Activated CD4-positive, alpha-beta T cell treated with anti-CD3 and anti-CD28 coated beads for 1 hour (primary cell): ENCODE measurements around the gene DNPH1.

ENCODE experiments used
- DNase-seq: peaks from one replicate; pipeline ENCODE4 v3.0.0-alpha.2; 2020

The DNPH1 gene

DNA sequence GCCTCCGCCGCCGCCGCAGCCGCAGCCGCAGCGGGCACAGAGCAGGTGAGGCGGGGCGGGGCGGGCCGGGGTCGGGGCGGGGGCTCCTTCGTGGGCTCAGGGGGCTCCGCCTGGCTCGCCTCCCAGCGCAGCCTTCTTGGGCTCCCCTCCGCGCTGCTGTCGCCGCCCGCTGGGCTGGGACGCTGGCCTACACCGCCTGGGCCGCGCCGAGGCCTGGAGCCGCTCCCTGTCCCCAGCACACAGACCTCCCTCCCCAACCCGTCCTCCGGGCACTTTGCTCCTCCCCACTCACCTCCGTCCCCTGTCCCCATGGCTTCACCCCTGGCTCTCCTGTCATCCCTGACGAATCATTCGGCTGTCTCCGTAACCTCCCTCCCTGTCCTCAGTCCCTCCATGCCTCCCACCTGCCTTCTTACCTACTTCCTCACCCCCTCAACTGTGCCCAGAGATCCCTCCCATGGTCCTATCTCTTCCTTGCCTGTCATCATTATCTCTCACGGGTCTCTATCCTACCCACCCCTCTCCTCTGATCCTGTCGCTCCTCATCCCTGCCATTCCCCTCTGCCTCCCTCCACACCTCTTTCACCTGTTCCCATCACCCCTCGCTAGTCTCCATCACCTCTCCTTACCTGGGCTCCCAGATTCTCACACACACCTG is 14.5 kb upstream of the DNPH1 start:
- DNase-seq, result no peak

DNA sequence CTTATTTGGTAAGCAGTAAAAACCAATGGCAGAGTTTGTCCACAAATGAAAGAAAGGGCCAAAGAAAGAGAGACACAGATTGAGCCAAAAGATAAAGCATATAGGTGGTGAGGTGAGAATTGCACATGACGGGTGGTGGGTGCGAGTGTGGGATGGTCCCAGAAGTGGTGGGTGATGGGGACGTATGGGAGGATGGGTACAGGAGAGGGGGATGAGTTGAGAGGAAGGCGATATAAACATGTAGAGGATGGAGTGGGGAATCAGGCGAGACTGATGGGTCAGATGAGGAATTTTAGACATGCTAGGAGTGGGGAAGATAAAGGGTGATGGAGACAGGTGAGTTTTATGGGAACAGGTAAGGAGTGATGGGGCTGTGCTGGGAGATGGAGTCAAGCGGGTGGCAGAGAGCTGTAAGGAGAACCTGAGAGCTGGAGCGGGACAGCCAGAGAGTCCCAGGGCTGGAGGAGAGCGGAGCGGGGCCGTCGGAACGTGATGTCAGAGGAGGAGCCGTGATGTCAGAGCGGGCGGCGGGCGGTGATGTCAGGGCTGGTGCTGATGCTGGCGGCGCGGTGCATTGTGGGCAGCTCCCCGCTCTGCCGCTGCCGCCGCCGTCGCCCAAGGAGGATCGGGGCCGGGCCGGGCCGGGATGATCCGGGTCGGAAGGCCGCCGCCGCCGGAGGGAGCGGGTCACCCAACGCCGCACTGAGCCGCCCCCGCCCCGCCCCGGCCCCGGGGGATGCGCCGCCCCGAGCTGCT is 13.8 kb upstream of the DNPH1 start, which contains the start of gene TTBK1:
TTBK1 (plus strand) TSS at position 574 of the 756 bp plus-strand sequence. CDS start 3,180 bp downstream, outside the sequence.
- DNase-seq, result no peak

- no peak for DNase-seq
Measured at GRCh38 chr6:43241446-43241845, 12.2 kb upstream of the DNPH1 start.

- no peak for DNase-seq
Measured at GRCh38 chr6:43240950-43241349, 11.7 kb upstream of the DNPH1 start.

DNA sequence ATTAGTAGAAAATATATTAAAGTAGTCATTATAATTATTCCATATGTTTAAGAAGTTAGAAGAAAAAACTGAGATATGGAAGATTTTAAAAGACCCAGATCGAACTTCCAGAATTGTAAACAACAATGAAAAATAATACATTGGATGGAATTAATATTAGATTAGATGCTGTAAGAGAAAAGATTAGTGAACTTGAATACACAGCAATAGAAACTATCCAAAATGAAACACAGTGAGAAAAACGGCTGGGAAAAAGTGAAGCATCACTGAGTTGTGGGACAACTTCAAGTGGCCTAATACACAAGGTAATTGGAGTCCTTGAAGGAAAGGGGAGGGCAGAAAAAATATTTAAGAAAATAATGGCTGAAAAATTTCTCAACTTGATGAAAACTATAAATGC is 9.8 kb upstream of the DNPH1 start:
- DNase-seq, result no peak

- DNase-seq, result no peak
Measured at GRCh38 chr6:43235841-43236240, 6.6 kb upstream of the DNPH1 start.

- no peak for DNase-seq
Measured at GRCh38 chr6:43231735-43232450, 2.6 kb upstream of the DNPH1 start.

- DNase-seq, result no peak
Measured at GRCh38 chr6:43231053-43231452, 1.8 kb upstream of the DNPH1 start.

- no peak for DNase-seq
Measured at GRCh38 chr6:43229803-43230620, 731 bp upstream of the DNPH1 start.

DNA sequence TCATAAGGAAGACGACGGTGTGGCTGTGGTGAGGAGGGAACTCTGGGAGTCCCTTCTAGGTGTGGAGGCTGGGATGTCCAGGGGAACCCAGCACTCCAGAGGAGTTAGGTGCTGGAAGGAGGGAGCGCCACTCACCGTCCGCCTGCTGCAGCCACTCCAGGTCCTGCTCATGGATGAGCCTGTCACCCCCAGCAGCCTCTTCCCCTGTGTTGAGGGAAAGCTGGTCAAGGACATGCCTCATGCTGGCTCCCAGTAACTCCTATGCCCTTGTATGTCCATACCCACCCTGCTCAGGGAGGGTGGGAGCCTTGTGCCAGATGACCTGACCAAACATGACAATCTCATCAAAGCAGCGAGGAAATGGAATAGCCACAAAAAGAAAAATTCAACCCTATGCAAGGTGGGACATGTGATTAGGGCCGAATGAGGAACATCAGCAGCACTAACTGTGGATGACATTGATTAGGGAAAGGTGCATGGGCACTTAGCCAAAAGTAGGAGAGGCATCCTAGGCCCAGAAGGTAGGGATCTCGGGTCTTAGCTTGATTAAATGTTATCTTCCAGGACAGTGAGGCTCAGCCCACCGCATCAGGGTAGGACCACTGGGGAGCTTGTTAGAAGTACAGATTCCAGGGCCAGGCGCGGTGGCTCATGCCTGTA is 3.0 kb downstream of the DNPH1 start:
- DNase-seq, result no peak

DNA sequence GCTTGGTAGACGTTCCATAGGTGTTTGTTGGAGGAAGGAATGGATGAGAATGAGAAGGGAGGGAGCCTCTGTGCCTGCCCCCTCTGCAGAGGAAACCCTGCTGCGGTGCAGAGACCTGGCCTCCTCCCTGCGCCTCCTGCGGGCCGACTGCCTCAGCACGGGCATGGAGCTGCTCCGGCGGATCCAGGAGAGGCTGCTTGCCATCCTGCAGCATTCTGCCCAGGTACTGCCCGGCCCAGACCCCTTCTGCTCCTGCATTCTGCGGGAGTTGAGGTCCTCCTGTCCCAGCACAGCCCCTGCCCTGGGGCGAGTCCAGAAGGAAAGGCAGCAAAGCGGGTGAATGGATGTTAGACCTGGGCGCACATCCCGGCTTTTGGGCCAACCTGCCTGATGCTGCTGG is 6.1 kb downstream of the DNPH1 start:
- DNase-seq, result no peak

DNA sequence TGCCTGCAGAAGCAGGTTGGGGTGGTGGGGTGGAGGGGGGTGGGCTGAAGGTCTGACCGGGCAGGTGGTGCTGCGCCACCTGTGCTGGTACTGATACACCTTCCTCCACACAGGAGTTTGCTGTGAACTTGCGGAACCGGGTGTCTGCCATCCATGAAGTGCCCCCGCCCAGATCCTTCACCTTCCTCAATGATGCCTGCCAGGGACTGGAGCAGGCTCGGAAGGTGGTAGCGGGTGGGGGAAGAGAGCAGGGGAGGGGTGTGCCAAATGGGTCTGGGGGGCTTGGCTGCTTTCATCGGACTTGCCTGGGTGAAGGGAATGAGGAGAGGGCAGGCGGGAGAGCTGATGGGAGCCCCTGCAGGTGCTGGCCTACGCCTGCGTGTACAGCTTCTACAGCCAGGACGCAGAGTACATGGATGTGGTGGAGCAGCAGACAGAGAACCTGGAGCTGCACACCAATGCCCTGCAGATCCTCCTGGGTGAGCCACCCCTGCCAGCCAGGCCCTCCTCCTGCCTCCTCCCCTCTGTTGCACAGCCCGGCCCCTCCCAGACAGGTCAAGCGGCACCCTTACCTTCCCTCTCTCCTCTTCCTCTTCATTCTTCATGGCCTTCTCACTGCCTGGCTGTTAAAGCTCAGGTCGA is 6.7 kb downstream of the DNPH1 start:
- no peak for DNase-seq

DNA sequence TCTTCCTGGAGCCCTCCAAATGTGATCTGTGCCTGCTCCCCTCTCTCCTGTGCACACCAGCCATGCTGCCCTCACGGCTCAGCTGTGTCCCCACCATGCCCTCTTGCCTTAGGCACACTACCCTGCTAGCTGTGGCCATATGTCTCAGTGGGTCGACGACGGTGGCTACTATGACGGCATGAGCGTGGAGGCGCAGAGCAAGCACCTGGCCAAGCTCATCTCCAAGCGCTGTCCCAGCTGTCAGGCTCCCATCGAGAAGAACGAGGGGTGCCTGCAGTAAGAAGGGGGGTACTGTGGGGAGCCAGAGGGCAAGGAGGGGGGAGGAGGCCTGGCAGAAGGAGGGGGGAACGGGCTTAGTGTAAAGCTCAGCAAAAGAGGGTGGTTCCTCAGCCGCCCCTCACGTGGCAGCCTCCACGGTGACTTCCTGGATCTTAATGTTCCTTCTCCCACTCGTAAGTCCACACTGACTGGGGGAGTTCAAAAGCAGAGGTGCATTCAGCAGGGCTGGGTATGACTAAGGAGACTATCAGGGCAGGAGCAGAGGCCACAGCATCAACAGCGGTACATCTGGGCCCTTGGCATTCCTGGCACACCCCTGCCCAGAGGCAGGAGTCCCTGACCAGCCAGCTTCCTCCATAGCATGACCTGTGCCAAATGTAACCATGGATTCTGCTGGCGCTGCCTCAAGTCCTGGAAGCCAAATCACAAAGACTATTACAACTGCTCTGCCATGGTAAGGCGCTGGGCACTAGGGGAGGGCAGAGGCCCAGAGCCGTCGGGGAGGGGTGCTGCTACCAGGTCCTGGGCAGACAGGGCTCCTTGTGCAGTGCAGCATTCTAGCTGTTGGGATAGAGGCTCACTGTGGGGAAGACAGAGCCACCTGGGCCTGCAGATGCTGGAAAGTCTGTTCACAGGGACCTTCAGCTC is 8.0 kb downstream of the DNPH1 start:
- no peak for DNase-seq

- DNase-seq, result no peak
Measured at GRCh38 chr6:43220439-43220951, 8.8 kb downstream of the DNPH1 start.

GRCh38 chr6:43219814-43220213 is 9.5 kb downstream of the DNPH1 start:
- DNase-seq, result no peak

GRCh38 chr6:43219119-43219518 is 10.2 kb downstream of the DNPH1 start:
- DNase-seq, result no peak

- no peak for DNase-seq
Measured at GRCh38 chr6:43217351-43217750, 11.9 kb downstream of the DNPH1 start.

GRCh38 chr6:43216200-43216599 is 13.1 kb downstream of the DNPH1 start:
- no peak for DNase-seq

GRCh38 chr6:43215066-43215465 is 14.2 kb downstream of the DNPH1 start:
- no peak for DNase-seq

DNA sequence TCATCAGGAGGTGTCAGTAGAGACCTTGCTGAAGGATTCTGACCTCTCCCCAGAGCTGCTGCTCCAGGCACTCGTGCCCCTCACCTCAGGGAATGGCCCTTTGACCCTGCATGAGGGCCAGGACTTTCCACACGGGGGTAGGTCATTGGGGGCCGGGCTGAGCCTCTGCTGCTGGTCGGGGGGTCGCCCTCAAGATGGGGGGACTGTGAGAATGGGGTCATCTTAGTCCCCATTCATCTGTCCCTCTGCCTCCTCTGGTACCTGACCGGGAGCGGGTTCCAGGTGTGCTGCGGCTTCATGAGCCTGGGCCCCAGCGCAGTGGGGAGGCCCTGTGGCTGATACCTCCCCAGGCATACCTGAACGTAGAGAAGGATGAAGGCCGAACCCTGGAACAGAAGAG is 15.8 kb downstream of the DNPH1 start:
- no peak for DNase-seq

- DNase-seq, result no peak
Measured at GRCh38 chr6:43211955-43212354, 17.3 kb downstream of the DNPH1 start.
